ENCODE measurements around the gene CHODL. TPM values are rescaled to one million over a fixed set of nuclear protein-coding genes. Genes with fewer than 3 reads are reported as not detected.

The CHODL gene, protein sequence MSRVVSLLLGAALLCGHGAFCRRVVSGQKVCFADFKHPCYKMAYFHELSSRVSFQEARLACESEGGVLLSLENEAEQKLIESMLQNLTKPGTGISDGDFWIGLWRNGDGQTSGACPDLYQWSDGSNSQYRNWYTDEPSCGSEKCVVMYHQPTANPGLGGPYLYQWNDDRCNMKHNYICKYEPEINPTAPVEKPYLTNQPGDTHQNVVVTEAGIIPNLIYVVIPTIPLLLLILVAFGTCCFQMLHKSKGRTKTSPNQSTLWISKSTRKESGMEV
- total RNA-seq = 0.57 TPM
- long read RNA-seq, partial matches to known transcripts = 0 of 1 reads
- long read RNA-seq, other reads (novel, unspliced or antisense) = 1 of 1 reads

DNA sequence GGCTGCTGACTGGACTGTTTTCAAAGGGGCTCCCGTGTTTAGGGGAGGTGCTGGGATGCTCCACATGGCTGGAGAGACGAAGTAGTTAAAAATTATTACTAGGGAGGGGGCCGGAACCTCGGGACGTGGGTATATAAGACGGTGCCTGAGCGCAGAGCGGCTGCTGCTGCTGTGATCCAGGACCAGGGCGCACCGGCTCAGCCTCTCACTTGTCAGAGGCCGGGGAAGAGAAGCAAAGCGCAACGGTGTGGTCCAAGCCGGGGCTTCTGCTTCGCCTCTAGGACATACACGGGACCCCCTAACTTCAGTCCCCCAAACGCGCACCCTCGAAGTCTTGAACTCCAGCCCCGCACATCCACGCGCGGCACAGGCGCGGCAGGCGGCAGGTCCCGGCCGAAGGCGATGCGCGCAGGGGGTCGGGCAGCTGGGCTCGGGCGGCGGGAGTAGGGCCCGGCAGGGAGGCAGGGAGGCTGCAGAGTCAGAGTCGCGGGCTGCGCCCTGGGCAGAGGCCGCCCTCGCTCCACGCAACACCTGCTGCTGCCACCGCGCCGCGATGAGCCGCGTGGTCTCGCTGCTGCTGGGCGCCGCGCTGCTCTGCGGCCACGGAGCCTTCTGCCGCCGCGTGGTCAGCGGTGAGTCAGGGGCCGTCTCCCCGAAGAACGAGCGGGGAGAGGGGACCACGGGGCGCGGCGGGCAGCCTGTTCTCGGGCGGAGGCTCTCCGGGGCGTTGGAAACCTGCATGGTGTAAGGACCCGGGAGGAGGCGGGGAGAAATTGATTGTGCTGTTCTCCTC, at the start of gene CHODL:
CHODL (plus strand) TSS at position 163 of the 793 bp plus-strand sequence; CDS start at position 554, 391 bp downstream.
- no peak for DNase-seq (ENCODE audit: low spot score)
- intact Hi-C loops (cut with DNase I) = no loop called here

DNA sequence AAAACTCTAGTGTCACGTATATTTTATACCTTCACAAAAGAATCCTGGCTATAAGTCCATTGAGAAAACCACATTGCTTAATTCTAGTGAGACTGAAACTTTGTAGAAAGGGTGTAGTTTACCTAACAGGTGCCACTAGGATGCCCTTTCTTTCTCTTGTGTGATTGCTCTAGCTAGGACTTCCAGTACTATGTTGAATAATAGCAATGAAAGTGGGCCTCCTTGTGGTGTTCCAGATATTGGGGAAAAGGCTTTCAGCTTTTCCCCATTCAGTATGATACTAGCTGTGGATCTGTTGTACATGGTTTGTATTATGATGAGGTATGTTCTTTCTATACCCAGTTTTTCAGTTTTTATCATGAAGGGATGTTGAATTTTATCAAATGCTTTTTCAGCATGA, 39.7 kb upstream of the CHODL start:
- intact Hi-C loops (cut with DNase I) = no loop called here
- no peak for DNase-seq (ENCODE audit: low spot score)

DNA sequence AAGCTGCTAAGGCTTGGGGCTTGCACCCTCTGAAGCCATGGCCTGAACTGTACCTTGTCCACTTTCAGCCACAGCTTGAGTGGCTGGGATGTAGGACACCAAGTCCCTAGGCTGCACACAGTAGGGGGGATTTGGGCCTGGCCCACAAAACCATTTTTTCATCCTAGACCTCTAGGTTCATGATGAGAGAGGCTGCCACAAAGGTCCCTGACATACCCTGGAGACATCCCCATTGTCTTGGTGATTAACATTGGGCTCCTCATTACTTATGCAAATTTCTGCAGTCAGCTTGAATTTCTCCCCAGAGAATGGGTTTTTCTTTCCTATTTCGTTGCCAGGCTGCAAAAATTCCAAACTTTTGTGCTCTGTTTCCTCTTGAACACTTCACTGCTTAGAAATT, 26.3 kb upstream of the CHODL start:
- intact Hi-C loops (cut with DNase I) = no loop called here
- no peak for DNase-seq (ENCODE audit: low spot score)

DNA sequence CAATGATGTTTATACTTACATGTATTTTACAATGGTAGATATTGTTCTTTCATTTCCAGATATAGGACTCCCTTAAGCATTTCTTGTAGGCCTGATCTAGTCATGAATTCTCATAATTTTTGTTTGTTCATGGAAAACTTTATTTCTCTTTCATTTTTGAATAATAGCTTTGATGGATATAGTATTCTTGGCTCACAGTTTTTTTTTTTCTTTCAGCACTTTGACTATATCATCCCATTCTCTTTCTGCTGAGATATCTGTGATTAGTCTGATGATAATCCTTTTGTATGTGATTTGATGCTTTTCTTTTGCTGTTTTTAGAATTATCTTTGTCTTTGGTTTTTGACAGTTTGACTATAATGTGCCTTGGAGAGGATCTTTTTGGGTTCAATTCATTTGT, 24.1 kb upstream of the CHODL start:
- no peak for DNase-seq (ENCODE audit: low spot score)
- intact Hi-C loops (cut with DNase I) = no loop called here

DNA sequence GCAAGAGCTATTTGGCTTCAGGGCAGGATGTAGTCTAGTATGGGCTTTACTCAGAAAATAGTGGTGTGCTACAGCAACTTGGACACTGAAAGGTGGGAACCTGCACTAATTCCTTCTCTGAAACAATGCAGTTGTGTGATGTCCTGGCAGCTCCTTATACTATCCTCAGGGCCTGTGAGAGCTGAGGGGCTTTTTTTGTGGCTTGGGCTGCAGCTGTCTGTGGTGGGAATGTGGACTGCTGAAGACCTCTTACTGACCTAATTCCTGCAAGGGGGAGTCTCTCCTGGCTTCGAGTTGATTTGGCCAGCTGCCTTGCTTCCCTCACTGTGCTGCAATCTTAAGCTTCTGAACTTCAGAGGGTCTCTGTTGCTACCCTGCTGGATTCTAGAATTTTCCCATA, 22.3 kb upstream of the CHODL start:
- DNase-seq (ENCODE audit: low spot score) = no peak
- intact Hi-C loops (cut with DNase I) = no loop called here

DNA sequence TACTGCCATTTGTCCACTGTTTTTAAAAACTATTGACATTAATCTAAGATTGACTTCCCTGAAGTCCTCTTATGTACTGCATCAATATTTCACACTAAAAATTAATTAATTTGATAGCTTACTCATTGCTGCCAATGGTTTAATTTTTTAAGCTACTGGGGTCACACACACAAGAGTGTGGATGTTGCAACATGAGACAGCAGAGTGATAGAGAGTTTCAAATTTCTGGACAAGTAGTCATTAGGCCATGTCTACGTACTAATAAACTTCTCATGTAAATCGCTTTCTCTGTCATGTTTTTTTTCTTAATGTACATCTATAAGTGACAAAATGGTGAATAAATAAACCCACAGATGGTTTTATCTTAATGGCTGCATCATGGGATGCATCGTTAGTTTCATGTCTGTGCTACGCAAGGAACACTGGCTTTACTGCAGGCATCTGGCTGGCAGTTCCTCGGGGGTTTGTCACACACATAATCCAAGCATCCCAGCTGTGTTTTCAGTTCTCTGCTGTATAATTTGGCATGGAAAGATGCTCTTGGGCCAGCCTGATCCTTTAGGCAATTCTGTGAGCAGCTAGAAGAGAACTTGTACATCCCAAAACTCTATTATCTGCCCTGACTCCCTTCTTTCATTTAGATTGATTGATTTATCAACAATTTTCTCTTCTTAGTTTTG, 16.4 kb upstream of the CHODL start:
- no peak for DNase-seq (ENCODE audit: low spot score)
- intact Hi-C loops (cut with DNase I) = no loop called here

DNA sequence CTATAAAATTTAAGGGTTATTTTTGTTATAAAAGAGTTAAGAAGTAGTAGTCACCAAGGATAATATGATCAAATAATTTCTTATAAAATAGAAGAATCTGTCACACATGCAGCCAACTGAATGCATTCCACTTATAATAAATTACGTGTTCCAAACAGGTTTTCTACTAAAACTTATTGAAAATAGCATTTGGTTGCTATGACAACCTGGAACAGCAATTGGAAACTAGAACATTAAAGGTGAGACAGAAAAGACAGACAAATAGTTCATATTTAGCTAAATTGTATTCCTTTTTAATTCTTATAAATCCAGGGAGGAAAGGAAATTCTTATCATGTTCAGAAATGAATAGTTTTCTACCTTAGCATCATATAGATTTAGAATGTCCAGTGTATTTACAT, 9.1 kb upstream of the CHODL start:
- intact Hi-C loops (cut with DNase I) = no loop called here
- no peak for DNase-seq (ENCODE audit: low spot score)

DNA sequence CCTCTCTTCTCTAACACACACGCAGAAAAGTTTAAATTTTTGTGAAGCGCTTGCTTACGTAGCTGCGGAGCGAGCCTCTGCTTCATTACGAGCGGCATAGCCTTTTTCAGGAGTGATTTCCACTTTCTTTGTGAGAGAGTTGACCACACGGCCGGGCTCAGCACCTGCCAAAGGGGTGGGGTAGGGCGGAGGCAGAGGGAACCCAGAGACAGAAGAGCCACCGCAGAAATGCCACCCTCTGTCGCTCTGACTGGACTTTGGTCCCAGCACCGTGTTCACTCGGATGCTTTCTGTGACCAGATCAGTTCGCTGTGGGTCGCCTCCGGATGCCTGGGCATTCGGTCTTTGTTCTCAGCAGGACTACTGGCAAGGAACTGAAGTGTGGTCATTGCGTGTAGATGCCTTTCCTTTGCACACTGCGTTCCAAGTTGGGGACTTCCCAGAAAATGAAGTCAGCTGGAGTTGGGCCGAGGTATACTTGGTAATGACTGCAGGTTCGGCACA, 883 bp downstream of the CHODL start:
- intact Hi-C loops (cut with DNase I) = no loop called here
- DNase-seq (ENCODE audit: low spot score) = no peak

DNA sequence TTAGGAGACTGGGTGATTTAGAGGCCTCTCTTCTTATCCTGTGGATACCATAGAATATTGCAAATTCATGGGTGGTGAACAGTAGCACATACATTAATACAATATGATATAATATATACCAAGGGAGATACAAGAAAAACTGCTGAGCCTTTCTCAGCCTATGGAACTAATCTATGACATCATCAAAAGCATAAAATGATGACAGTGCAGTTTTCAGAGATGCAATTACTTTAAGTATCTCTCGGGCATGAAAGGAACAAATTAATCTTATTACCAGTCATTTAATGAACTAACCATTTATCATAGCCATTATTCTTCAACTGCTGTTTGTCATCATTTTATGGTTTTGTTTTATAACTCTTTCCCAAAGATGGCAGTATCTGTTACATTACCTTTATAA, 3.5 kb downstream of the CHODL start:
- intact Hi-C loops (cut with DNase I) = no loop called here
- no peak for DNase-seq (ENCODE audit: low spot score)

DNA sequence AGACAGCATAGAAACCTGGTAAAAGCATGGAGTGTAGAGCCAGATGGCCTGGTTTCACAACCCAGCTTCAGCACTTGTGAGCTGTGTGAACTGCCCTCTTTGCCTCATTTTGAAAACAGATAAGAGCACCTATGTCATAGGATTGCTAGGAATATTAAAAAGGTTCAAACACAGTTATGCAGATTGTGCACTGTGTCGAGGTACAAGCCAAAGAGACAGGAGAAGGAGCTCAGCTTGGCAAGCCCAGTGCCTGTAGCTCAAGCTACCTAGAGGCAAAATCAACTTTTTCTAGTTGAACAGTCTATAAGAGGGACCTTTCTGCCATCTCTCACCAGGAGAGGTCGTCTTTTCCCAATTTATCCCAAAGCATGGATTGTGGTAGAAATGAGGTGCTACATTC, 5.0 kb downstream of the CHODL start:
- intact Hi-C loops (cut with DNase I) = no loop called here
- no peak for DNase-seq (ENCODE audit: low spot score)

DNA sequence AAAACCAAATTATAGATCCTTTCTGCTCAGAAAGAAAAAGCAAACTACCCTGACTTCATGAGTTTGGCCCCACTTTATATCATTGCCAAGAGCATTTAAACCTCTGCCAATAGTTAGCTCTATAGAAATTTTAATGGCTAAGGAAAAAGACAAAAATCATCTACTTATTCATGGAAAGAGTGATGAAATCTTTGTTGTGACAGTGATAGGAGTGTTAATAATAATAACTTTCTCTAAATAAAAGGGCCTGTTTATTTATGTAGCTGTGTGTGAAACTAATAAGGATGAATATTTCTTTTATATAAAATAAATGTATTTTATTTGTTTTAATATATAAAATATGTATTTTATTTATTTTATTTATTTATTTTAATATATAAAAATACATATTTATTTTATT, 6.4 kb downstream of the CHODL start:
- DNase-seq (ENCODE audit: low spot score) = no peak
- intact Hi-C loops (cut with DNase I) = no loop called here

DNA sequence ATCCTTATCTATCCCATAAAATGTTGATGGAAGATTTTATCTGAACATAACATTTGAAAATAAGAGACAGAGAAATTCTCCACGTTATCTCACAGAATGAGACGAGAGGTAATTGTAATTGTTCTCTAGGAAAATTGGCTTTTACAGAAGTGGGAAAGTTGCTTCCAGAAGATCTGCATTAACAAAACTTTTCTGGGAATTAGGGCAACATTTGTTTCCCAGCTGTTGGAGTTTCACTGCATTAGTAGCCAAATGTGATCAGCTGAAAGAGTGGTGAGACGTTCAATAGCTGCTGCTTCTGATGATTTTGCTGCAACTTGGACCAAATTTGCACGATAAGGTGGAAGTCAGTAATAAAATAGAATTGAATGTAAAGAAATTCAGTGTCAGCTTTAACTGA, 7.6 kb downstream of the CHODL start:
- intact Hi-C loops (cut with DNase I) = no loop called here
- DNase-seq (ENCODE audit: low spot score) = no peak

DNA sequence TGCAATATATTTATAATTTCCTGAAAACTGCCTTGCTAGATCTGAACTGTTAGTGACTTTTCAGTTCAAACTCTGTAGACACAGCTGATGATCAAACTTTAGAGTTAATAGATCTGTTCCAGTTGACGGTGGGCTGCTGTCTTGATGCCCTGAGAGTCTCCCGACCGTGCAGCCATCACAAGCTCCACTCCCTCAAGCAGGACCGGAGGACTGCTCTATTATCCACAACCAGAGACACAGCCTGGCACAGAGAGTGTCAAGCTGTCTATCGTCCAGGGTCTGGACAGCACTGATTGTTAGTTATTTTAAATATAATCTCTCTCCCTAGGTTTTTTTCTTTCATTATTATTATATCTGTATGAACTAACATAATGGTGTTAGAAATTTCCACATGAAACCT, 8.0 kb downstream of the CHODL start:
- intact Hi-C loops (cut with DNase I) = no loop called here
- no peak for DNase-seq (ENCODE audit: low spot score)

DNA sequence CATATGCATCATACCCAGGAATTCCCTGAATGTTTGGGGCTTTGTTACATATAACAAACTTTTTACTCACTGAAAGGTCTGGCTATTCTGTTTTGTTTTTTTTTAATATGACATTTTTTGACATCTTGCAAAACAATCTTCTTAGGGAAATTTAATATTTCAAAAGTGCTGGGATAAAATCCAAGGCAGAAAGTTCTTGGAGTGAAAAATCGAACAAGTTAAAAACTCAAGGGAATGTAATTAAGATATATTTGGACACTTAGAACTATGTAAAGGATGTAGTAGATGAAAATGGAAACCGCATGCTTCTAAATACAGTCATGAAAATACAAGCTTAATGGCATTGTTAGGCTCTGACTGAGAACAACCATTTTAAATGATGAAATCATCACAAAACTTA, 8.6 kb downstream of the CHODL start:
- intact Hi-C loops (cut with DNase I) = no loop called here
- no peak for DNase-seq (ENCODE audit: low spot score)

DNA sequence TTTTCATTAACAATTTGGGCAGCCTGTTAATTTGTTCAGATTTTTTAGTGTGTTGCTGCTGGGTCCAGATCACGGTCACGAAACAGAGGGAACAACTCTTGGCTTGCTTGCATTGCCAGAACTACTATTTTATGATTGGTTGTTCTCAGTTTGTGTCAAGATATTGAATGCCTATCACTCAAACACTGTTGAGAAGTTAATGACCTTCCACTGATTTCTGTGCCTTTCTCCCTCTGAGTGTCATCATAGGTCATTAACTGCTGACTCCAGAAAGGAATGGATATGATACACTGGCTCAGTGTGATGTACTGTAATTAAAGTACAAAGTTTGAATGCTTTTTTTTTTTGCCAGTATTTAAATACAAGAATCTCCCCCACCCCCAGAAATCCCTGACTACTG, 9.2 kb downstream of the CHODL start:
- intact Hi-C loops (cut with DNase I) = no loop called here
- no peak for DNase-seq (ENCODE audit: low spot score)

DNA sequence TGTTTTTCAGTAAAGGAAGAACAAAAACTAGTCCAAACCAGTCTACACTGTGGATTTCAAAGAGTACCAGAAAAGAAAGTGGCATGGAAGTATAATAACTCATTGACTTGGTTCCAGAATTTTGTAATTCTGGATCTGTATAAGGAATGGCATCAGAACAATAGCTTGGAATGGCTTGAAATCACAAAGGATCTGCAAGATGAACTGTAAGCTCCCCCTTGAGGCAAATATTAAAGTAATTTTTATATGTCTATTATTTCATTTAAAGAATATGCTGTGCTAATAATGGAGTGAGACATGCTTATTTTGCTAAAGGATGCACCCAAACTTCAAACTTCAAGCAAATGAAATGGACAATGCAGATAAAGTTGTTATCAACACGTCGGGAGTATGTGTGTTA, 21.3 kb downstream of the CHODL start:
- DNase-seq (ENCODE audit: low spot score) = no peak
- intact Hi-C loops (cut with DNase I) = no loop called here

DNA sequence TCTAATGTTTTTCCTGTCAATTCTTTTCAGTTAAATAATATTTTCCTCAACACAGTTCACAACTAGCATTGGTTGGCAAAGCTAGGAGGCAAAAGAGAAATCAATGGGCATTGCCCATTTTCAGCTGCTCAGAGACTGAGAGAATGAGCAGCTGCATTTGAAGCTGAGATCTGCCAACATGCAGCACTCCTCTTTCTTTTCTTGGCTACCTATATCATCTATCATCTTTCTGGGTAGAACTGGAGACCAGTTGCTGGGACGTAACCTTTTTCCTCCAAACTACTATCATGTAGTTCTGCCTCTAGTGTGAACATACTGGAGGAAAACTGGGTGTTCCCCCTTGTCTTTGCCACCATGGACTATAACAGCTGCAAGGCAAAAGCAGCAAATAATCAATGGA, 22.9 kb downstream of the CHODL start:
- intact Hi-C loops (cut with DNase I) = no loop called here
- DNase-seq (ENCODE audit: low spot score) = no peak

DNA sequence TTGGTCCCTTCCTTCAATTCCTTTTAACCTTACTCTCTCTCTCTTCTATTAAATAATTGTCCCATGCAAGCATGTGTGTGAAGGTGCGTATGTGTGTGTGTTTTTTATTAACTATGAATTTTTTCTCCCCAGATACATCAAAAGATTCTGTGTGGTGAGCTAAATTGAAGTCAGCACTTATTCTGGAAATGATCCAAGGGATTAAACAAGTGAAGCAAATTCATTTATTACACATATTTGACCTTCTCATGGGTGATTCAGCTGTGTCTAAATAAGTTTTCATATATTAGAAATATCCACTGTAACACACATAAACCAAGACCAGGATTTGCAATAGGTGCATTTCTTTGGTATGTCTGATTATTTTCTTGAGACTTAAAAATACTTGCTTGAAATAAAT, 24.3 kb downstream of the CHODL start:
- DNase-seq (ENCODE audit: low spot score) = no peak

DNA sequence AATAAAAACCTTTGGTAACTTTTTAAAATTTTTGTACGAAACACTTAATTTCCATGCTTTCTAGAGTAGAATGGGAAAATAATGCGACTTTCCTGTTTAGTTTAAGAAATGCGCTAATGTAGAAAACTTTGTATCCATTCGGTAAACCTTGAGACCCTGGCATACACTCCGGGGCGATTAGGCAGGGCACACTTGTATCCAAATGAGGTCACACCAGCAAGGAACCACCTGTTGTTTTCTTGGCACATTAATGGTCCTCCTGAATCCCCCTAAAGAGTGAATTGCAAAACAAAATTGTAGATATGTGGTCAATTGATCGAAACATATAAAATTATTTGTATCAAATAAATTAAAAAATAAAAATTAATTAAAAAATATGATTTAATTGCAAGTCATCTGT, 25.2 kb downstream of the CHODL start:
- intact Hi-C loops (cut with DNase I) = no loop called here
- no peak for DNase-seq (ENCODE audit: low spot score)

More for the DNA sequence above, 24.3 kb downstream of the CHODL start:
- intact Hi-C loops (cut with DNase I) = no loop called here

DNA sequence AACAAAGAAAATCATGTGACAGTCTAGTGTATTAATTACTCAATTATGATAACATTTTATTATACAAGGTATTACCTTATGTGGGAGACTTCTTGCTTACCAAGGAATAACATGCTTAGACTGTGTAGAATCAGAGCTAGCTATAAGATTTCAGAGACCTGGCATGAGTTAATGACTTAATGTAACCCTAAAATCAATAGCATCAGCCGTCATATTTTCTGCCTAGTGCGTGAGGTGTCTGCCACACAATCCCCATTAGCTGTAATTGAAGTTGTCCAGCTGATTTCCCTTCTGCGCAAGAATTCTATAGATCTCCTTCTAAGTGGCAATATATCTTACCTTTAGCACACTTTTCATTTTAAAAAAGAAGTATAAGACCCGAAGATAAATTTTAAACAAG, 28.8 kb downstream of the CHODL start:
- intact Hi-C loops (cut with DNase I) = no loop called here
- no peak for DNase-seq (ENCODE audit: low spot score)

DNA sequence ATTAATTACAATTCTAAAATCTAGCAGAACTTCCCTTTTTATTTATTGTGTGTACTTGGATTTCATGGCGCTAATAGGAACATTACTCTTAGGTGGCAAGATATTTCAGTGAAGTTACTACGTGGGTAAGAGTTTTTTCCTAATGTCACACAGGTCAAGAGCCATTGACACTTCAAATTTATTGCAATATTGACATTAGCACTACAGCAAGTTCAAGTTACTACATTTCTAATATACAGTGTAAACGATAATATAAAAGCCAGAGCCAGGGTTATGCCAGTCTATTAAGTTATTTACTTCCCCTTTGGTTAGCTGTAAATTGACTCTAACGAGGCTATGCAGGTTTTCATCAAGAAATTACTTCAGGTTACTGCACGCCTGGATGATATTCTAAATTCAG, 29.7 kb downstream of the CHODL start:
- no peak for DNase-seq (ENCODE audit: low spot score)
- intact Hi-C loops (cut with DNase I) = no loop called here
